Activated B cell treated with CpG ODN at 0.5 μM for 24 hours (primary cell): ENCODE measurements around the gene CMAS. TPM values are rescaled to one million over a fixed set of nuclear protein-coding genes. Genes with fewer than 3 reads are reported as not detected.
"Not testable (repeated sequence)": the region's sequence is repeated elsewhere in the genome, so short reads cannot be mapped to it uniquely, and the experiment has no call there.

Experiments
- ATAC-seq: fragments of 200-7000 bp; cut with Tn5 transposase; one replicate; pipeline ENCODE4 v1.10.0; 2021; ENCODE audit warnings: low read depth, mild to moderate bottlenecking, moderate library complexity
- CTCF ChIA-PET: fragments of 350-600 bp; sonication (Branson Sonifier 250); formaldehyde crosslinking; loops from one replicate; lab custom pipeline; 2021; ENCODE audit warnings: antibody characterized with exemption; lab: Charles Lee
- POLR2A ChIA-PET: fragments of 350-600 bp; sonication (Branson Sonifier 250); formaldehyde crosslinking; loops from one replicate; lab custom pipeline; 2021; ENCODE audit warnings: antibody characterized with exemption; lab: Charles Lee
- DNase-seq: peaks from one replicate; pipeline ENCODE4 v3.0.0; 2022
- H3K27ac Mint-ChIP-seq: one replicate; pipeline ENCODE4 v1.8.0; 2020; ENCODE audit warnings: mixed read lengths
- H3K27me3 Mint-ChIP-seq: one replicate; pipeline ENCODE4 v1.8.0; 2021; ENCODE audit warnings: mixed read lengths
- H3K36me3 Mint-ChIP-seq: one replicate; pipeline ENCODE4 v1.8.0; 2021; ENCODE audit warnings: low read depth, mixed read lengths
- H3K4me1 Mint-ChIP-seq: one replicate; pipeline ENCODE4 v1.8.0; 2021; ENCODE audit warnings: mixed read lengths
- H3K4me3 Mint-ChIP-seq: one replicate; pipeline ENCODE4 v1.8.0; 2020; ENCODE audit warnings: mild to moderate bottlenecking, mixed read lengths
- H3K9me3 Mint-ChIP-seq: one replicate; pipeline ENCODE4 v1.8.0; 2020; ENCODE audit warnings: mixed read lengths
- intact Hi-C: fragments of 100-400 bp; cut with micrococcal nuclease; formaldehyde crosslinking; loops from one replicate; pipeline ENCODE4 v1.15.1; 2024
- total RNA-seq: library from RNA; stranded (reverse); gene quantifications from 2 replicates; pipeline ENCODE4 v1.2.3, GENCODE V29; 2022
- TF ChIP-seq, protein P1 (sequence below): fragments of 200-600 bp; IDR thresholded peaks from one replicate; pipeline ENCODE4 v1.8.0; 2022; ENCODE audit warnings: antibody characterized with exemption, mild to moderate bottlenecking

Gene CMAS
- 15.8 and 16.2 TPM in 2 replicates for total RNA-seq

DNA sequence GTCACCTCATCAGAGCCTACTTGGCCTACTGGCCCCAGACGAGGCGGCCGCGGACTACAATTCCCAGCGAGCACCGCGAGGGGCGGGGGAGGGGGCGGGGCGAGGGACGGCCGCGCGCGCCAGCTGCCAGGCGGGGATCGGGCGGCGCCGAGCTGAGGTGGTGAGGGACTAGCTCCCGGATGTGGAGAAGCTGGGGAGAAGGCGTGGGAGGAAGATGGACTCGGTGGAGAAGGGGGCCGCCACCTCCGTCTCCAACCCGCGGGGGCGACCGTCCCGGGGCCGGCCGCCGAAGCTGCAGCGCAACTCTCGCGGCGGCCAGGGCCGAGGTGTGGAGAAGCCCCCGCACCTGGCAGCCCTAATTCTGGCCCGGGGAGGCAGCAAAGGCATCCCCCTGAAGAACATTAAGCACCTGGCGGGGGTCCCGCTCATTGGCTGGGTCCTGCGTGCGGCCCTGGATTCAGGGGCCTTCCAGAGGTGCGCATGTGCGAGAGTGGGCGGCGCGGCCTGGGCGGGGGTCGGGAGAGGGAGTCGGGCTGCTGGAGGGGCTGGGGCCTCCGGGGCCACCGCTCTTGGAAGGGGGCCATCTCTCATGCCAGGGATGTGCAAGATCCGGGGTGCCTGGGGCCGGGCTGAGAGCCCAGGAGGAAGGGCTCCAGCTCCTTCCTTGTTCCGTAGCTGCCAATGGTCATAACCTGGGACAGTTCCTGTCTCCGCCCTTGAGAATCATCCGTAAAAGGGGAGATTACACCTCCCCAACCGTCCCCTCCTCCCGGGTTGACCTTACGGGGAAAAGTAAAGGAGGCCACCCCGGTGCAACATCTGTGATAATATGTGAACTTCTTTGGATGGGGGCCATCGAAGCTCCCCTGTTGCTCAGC is at the start of gene CMAS:
TSS of gene CMAS (plus strand) at position 129 of the 878 bp plus-strand sequence. CDS start at position 215, 86 bp downstream.
- H3K27me3 Mint-ChIP-seq = peaks cover 1% of the 10 kb centered on the region
- peak within 1 kb of the TSS; percentile 81 for H3K27ac Mint-ChIP-seq
- DNase-seq = peak; percentile 62
- peak within 1 kb of the TSS; percentile 94 for H3K4me3 Mint-ChIP-seq
- CTCF ChIA-PET = interaction anchor here (1.5 kb wide), 1 partner anchor 413 kb away, joined by 3 read pairs; no protein-coding TSS in a partner anchor
- POLR2A ChIA-PET = interaction anchor here (1.0 kb wide), 1 partner anchor 8 kb away, joined by 3 read pairs; no protein-coding TSS in a partner anchor
- no peaks in the 10 kb centered on the region for H3K9me3 Mint-ChIP-seq
- peaks cover 15% of the 10 kb centered on the region for H3K4me1 Mint-ChIP-seq
- ATAC-seq = peak; percentile 91
- peaks cover 9% of the 10 kb centered on the region for H3K36me3 Mint-ChIP-seq
- intact Hi-C loops = loop anchor here (1.0 to 2.0 kb wide), 5 partner anchors 390 to 609 kb away; partner anchors contain the start of genes C2CD5, ETNK1, GOLT1B and LDHB
- TF ChIP-seq, protein P1, sequence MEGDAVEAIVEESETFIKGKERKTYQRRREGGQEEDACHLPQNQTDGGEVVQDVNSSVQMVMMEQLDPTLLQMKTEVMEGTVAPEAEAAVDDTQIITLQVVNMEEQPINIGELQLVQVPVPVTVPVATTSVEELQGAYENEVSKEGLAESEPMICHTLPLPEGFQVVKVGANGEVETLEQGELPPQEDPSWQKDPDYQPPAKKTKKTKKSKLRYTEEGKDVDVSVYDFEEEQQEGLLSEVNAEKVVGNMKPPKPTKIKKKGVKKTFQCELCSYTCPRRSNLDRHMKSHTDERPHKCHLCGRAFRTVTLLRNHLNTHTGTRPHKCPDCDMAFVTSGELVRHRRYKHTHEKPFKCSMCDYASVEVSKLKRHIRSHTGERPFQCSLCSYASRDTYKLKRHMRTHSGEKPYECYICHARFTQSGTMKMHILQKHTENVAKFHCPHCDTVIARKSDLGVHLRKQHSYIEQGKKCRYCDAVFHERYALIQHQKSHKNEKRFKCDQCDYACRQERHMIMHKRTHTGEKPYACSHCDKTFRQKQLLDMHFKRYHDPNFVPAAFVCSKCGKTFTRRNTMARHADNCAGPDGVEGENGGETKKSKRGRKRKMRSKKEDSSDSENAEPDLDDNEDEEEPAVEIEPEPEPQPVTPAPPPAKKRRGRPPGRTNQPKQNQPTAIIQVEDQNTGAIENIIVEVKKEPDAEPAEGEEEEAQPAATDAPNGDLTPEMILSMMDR = no peak

DNA sequence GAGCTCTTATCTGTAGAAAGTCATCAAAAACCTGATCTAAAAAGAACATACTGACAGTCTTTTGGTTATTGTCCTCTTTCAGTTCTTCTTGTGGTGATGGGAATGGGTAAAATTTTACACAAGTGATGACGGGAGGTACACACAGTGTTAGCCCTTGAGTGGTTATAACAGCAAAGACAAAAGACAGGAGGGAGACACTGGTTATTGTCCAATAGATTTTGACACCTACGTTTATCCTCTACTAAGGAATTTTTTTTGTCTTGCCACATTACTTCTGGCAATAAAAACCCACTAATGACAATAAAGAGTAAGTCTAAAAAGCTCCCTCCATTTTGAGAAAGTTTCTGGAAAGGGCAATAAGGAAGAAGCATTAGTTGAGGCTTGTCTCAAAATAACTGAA is 47.7 kb upstream of the CMAS start:
- no peak overlapping the region for H3K27ac Mint-ChIP-seq
- no peaks in the 10 kb centered on the region for H3K36me3 Mint-ChIP-seq
- H3K9me3 Mint-ChIP-seq = no peaks in the 10 kb centered on the region
- CTCF ChIA-PET = no interaction called here
- no peaks in the 10 kb centered on the region for H3K4me1 Mint-ChIP-seq
- ATAC-seq = no peak
- intact Hi-C loops = no loop called here
- DNase-seq = no peak
- POLR2A ChIA-PET = no interaction called here
- TF ChIP-seq, protein P1 = no peak
- H3K27me3 Mint-ChIP-seq = no peaks in the 10 kb centered on the region
- no peak overlapping the region for H3K4me3 Mint-ChIP-seq

DNA sequence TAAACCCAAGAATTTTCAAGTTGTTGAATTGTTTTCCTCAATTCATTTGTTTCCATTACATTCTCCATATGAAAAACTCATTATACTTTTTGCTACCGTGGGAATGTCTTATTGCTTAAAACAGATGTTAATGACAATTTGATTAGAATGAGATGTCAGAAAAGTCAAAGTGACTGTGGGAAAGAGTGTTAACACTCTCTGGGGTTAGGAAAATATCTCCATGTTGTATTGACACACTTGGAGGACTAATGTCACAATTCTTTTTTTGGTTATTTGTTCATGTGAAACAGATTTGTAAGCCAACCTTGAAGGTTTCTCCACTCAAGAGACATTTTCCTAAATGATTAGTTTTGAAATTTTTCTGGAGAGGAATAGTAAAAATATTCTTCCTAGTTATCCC is 47.2 kb upstream of the CMAS start:
- Mint-ChIP-seq H3K9me3 (no peaks in the 10 kb centered on the region), H3K27me3 (no peaks in the 10 kb centered on the region), H3K4me3 (no peak overlapping the region), H3K4me1 (no peaks in the 10 kb centered on the region), H3K36me3 (no peaks in the 10 kb centered on the region), H3K27ac (no peak overlapping the region)
- TF ChIP-seq, protein P1 = no peak
- intact Hi-C loops = no loop called here
- ATAC-seq (no peak), DNase-seq (no peak)
- ChIA-PET POLR2A (no interaction called here), CTCF (no interaction called here)

DNA sequence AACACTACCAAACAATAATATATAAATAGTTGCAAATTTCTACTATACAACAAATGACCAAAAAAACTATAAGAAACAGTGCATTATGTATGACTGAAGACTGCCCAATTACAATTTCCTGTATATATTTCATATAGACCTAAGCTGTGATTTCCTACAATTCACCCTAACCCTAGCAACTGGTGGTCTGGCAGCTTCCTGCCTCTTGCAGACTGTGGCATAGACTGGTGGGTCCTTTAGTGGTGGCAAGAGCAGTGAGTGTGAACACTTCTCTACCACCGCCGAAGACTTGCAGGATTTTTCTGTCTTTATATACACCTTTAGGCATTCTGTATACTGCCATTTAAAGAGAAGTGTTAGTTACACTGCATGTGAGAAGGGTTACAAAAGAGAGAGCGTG is 43.6 kb upstream of the CMAS start:
- Mint-ChIP-seq H3K27ac (no peak overlapping the region), H3K4me3 (no peak overlapping the region), H3K36me3 (no peaks in the 10 kb centered on the region), H3K9me3 (peaks cover 2% of the 10 kb centered on the region), H3K27me3 (peaks cover 4% of the 10 kb centered on the region), H3K4me1 (no peaks in the 10 kb centered on the region)
- no peak for DNase-seq
- TF ChIP-seq, protein P1 = no peak
- no peak for ATAC-seq
- CTCF ChIA-PET = no interaction called here
- intact Hi-C loops = no loop called here
- POLR2A ChIA-PET = no interaction called here

DNA sequence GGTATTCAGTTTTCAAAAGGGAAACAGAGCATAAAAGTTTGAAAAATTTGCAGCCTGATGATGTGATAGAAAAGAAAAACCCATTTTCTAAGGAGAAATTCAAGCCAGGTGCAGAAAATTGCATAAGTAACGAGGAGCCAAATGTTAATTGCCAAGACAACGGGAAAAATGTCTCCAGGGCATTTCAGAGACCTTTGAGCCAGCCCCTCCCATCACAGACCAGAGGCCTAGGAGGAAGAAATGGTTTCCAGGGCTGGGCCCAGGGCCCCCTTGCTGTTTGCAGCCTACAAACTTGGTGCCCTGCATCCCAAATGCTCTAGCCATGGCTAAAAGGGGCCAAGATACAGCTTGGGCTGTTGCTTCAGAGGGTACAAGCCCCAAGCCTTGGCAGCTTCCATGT is 38.2 kb upstream of the CMAS start:
- ATAC-seq, H3K36me3 Mint-ChIP-seq, H3K4me1 Mint-ChIP-seq: not testable (repeated sequence)

More for the DNA sequence above, 38.2 kb upstream of the CMAS start:
- POLR2A ChIA-PET, H3K27ac Mint-ChIP-seq, intact Hi-C loops, H3K27me3 Mint-ChIP-seq, DNase-seq, H3K4me3 Mint-ChIP-seq, CTCF ChIA-PET: not testable (repeated sequence)
- peaks cover 10% of the 10 kb centered on the region for H3K9me3 Mint-ChIP-seq
